Lung (tissue), 12 donors: ENCODE measurements around the gene PRPSAP1. TPM values are rescaled to one million over a fixed set of nuclear protein-coding genes. Genes with fewer than 3 reads are reported as not detected.

Experiments
- ATAC-seq: fragments of 200-7000 bp; cut with Tn5 transposase; one replicate; pipeline ENCODE4 v1.9.1; 2020; ENCODE audit warnings: moderate number of reproducible peaks; ENCODE audit not compliant: insufficient read depth, low FRiP score
- DNase-seq, 3 donors: peaks; one replicate each; pipeline ENCODE4 v3.0.0-alpha.2; 2013 to 2017
- H3K27ac ChIP-seq, 2 donors: one replicate each; pipeline ENCODE4 v1.5.1; 2013; ENCODE audit warnings: mild to moderate bottlenecking in 2 of 2, moderate library complexity in 2 of 2, control low read depth in 1 of 2, inconsistent platforms in 1 of 2, low read depth in 1 of 2, low read length in 1 of 2
- H3K27me3 ChIP-seq, 3 donors: one replicate each; pipeline ENCODE4 v1.5.1; 2013; ENCODE audit warnings: low read length in 2 of 3; ENCODE audit not compliant: control insufficient read depth in 3 of 3, insufficient read depth in 3 of 3
- H3K36me3 ChIP-seq, 4 donors: one replicate each; pipeline ENCODE4 v1.5.1; 2013; ENCODE audit warnings: low read length in 4 of 4, mild to moderate bottlenecking in 1 of 4, moderate library complexity in 1 of 4; ENCODE audit not compliant: control insufficient read depth in 4 of 4, insufficient read depth in 4 of 4
- H3K4me1 ChIP-seq, 5 donors: one replicate each; pipeline ENCODE4 v1.5.1; 2013; ENCODE audit warnings: low read length in 5 of 5, mild to moderate bottlenecking in 2 of 5, moderate library complexity in 1 of 5; ENCODE audit not compliant: control insufficient read depth in 5 of 5, insufficient read depth in 5 of 5
- H3K4me3 ChIP-seq: one replicate; pipeline ENCODE4 v1.5.1; 2013; ENCODE audit warnings: mild to moderate bottlenecking, control low read depth, moderate library complexity
- H3K9ac ChIP-seq, 2 donors: one replicate each; pipeline ENCODE4 v1.5.1; 2013; ENCODE audit warnings: low read length in 2 of 2, control low read depth in 1 of 2; ENCODE audit not compliant: insufficient read depth in 1 of 2
- H3K9me3 ChIP-seq, 4 donors: one replicate each; pipeline ENCODE4 v1.5.1; 2013; ENCODE audit warnings: low read length in 3 of 4, mild to moderate bottlenecking in 1 of 4, moderate library complexity in 1 of 4; ENCODE audit not compliant: control insufficient read depth in 4 of 4, insufficient read depth in 3 of 4
- WGBS, 2 donors: extraction: QIAGEN DNeasy Blood & Tissue Kit; methylation state at CpG; one replicate each; pipeline ENCODE4 v1.1.7; 2013; 5-methylcytosine and 5-hydroxymethylcytosine counted together
- polyA plus RNA-seq, 2 donors: library from polyadenylated mRNA; stranded (reverse); fragments of 200-250 nt; gene quantifications; one replicate each; pipeline ENCODE4 v1.2.1, GENCODE V29; 2013
- total RNA-seq, 2 donors: library from RNA; depleted of rRNA in 1 of 2; stranded (reverse); fragments of >200 nt in 1 of 2; gene quantifications; one replicate each; pipeline ENCODE4 v1.2.1, GENCODE V29; 2014 to 2021
- TF ChIP-seq, protein P1 (sequence below): IDR thresholded peaks from 2 replicates; pipeline ENCODE4 v1.5.1; 2012; ENCODE audit warnings: mild to moderate bottlenecking; ENCODE audit errors: control extremely low read depth, extremely low read depth
- donor health status: control.
- donor health status: control.
- donor health status: Bipolar disorder and iron deficiency.
- donor health status: healthy.
- donor health status: DM: yes; HTN: yes; CAD: no.

Gene PRPSAP1
- total and polyA plus RNA-seq, 4 donors = 29.8 to 74.7 (median 34.6) TPM

DNA sequence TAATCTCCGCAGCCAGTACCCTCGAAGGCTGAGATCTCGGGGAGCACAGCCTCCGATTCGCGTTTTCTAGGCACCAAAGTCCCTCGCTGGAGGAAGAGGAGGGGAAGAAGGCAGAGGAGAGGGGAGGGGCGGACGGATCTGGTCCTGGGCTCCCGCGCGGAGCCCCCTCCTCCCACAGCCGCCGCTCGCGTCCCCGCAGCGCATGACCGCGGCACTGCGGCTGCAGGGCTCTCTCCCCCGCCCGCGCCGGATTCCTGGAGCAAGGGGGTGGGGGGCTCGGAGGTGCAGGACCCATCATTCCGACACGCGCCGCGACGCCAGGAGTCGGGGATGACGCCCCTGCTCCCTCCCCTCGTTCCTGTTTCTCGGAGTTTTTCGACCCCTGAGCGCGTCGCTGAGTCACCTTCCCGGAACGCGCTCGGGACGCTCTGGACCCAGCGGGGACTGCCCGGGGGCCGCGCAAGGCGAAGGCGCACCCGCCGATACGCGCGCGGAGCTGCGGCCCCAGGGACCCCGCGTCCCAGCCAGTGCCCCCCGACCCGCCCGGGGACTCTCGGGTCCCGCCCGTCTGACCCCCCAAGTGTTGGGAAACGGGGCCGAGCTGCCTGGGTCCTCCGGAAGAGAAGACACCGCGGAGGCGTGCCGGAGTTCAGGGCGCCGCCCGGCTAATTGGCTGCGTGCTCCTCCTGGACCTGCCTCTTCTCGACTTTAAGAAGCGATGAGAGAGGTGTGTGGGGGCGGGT, 29.3 kb upstream of the PRPSAP1 start:
- TF ChIP-seq, protein P1, sequence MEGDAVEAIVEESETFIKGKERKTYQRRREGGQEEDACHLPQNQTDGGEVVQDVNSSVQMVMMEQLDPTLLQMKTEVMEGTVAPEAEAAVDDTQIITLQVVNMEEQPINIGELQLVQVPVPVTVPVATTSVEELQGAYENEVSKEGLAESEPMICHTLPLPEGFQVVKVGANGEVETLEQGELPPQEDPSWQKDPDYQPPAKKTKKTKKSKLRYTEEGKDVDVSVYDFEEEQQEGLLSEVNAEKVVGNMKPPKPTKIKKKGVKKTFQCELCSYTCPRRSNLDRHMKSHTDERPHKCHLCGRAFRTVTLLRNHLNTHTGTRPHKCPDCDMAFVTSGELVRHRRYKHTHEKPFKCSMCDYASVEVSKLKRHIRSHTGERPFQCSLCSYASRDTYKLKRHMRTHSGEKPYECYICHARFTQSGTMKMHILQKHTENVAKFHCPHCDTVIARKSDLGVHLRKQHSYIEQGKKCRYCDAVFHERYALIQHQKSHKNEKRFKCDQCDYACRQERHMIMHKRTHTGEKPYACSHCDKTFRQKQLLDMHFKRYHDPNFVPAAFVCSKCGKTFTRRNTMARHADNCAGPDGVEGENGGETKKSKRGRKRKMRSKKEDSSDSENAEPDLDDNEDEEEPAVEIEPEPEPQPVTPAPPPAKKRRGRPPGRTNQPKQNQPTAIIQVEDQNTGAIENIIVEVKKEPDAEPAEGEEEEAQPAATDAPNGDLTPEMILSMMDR = no peak
- peak; percentile 37 for ATAC-seq
- Histone ChIP-seq H3K4me3 (peak overlapping the region; percentile 37), H3K9me3 (no peaks in the 10 kb centered on the region), H3K9ac (no peak overlapping the region), H3K36me3 (peaks cover 0 to 2% (median 0%) of the 10 kb centered on the region in 4 donors), H3K27ac (peak overlapping the region; percentile 29 to 92), H3K4me1 (peaks cover 0 to 37% (median 5%) of the 10 kb centered on the region in 5 donors), H3K27me3 (peaks cover 0 to 6% (median 4%) of the 10 kb centered on the region in 3 donors)
- 0% methylated on average over 64 to 80 of the region's 80 CpGs for WGBS, 2 donors
- DNase-seq = peak in 2 of 3 donors; percentile 43 to 57

DNA sequence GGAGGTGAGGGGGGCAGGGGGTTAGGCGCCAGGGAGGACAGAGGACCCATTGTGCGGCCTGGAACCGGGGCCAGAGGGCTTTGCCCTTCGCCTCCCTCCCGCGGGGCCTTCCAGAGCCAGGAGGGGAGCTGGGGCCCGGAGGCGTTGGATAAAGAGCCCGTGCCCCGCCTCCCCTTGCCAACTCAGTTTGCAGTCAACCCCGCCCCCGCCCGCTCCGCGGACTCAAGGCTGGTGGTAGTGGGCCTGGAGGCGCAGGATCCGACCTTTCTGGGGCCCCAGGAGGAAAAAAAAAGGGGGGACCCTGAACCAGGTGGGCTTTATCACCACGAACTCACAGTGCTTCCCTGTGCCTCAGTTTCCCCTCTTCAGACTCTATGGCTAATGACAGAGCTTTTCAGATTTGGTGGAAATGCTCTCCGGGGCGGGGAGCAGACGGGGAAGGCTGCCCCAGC, 28.7 kb upstream of the PRPSAP1 start:
- DNase-seq (peak; percentile 53 to 66 (median 64)), ATAC-seq (no peak)
- H3K27ac ChIP-seq = peak overlapping the region; percentile 29 to 62
- H3K27me3 ChIP-seq = peaks cover 0 to 6% (median 4%) of the 10 kb centered on the region in 3 donors
- 3 to 10% methylated on average over 21 of the region's 21 CpGs for WGBS, 2 donors
- TF ChIP-seq, protein P1 = no peak
- H3K4me3 ChIP-seq = no peak overlapping the region
- H3K4me1 ChIP-seq = peaks cover 0 to 37% (median 5%) of the 10 kb centered on the region in 5 donors
- no peaks in the 10 kb centered on the region for H3K9me3 ChIP-seq
- no peaks in the 10 kb centered on the region for H3K36me3 ChIP-seq
- no peak overlapping the region for H3K9ac ChIP-seq

DNA sequence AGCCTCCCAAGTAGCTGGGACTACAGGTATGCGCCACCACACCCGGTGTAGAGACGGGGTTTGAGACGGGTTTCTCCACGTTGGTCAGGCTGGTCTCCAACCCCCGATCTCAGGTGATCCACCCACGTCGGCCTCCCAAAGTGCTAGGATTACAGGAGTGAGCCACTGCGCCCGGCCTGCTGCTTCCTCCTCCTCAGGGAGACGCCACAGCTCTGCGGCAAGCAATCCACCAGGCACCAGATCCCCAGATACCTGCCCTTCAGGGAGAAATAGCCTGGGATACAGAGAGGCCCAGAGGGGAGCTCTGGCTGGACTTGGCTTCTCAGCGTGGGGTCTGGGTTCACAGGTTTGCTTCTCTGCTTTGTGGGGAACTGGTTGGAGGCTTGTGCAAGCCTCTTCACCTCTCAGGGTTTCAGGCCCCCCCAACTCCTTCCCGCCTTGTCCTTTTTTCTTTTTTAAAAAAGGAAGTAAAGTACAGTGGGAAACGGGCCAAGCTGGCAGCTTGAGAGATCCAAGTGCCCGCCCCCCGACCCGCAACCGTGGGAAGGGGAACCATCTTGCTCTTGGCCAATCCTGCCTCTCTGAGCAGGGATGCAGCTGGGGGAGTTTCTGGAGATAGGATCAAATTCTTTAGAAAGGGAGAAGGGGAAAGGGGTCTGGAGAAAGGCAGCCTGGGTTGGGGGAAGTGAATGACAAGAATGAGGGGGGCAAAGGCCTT, 28.1 kb upstream of the PRPSAP1 start:
- Histone ChIP-seq H3K36me3 (no peaks in the 10 kb centered on the region), H3K27ac (no peak overlapping the region), H3K9me3 (no peaks in the 10 kb centered on the region), H3K27me3 (peaks cover 0 to 6% (median 4%) of the 10 kb centered on the region in 3 donors), H3K9ac (no peak overlapping the region), H3K4me3 (no peak overlapping the region), H3K4me1 (peaks cover 0 to 38% (median 5%) of the 10 kb centered on the region in 5 donors)
- DNase-seq (peak; percentile 60 to 72 (median 67)), ATAC-seq (no peak)
- TF ChIP-seq, protein P1 = no peak
- WGBS, 2 donors = 40 to 54% methylated on average over 19 of the region's 19 CpGs
